GM18868 (cell line): ENCODE data around the gene ALAS1.
"Not testable (repeated sequence)": the region's sequence is repeated elsewhere in the genome, so short reads cannot be mapped to it uniquely, and the experiment has no call there.

Experiments
- ATAC-seq: cut with Tn5 transposase; IDR thresholded peaks from one replicate; pipeline ENCODE4 v1.9.1; 2021; ENCODE audit warnings: mild to moderate bottlenecking, moderate library complexity; ENCODE audit not compliant: unreplicated experiment

The ALAS1 gene

GRCh38 chr3:52176951-52177700 is 20.8 kb upstream of the ALAS1 start:
- ATAC-seq, result no peak

- no peak for ATAC-seq
Observed at GRCh38 chr3:52177701-52178042, 20.3 kb upstream of the ALAS1 start.

GRCh38 chr3:52178126-52178525 is 19.8 kb upstream of the ALAS1 start:
- ATAC-seq, result not testable (repeated sequence)

GRCh38 chr3:52178537-52178936 is 19.4 kb upstream of the ALAS1 start:
- no peak for ATAC-seq

GRCh38 chr3:52181543-52181942 is 16.4 kb upstream of the ALAS1 start:
- no peak for ATAC-seq

- ATAC-seq, result no peak
Observed at GRCh38 chr3:52182196-52182595, 15.8 kb upstream of the ALAS1 start.

- ATAC-seq, result no peak
Observed at GRCh38 chr3:52182691-52183090, 15.3 kb upstream of the ALAS1 start.

- ATAC-seq, result no peak
Observed at GRCh38 chr3:52183786-52184445, 14.0 kb upstream of the ALAS1 start.

- no peak for ATAC-seq
Observed at GRCh38 chr3:52184690-52185089, 13.3 kb upstream of the ALAS1 start.

- no peak for ATAC-seq
Observed at GRCh38 chr3:52185311-52185710, 12.6 kb upstream of the ALAS1 start.

- ATAC-seq, result no peak
Observed at GRCh38 chr3:52185837-52186236, 12.1 kb upstream of the ALAS1 start.

- no peak for ATAC-seq
Observed at GRCh38 chr3:52186729-52187128, 11.2 kb upstream of the ALAS1 start.

- ATAC-seq, result no peak
Observed at GRCh38 chr3:52188556-52188955, 9.4 kb upstream of the ALAS1 start.

- ATAC-seq, result no peak
Observed at GRCh38 chr3:52190294-52191074, 7.5 kb upstream of the ALAS1 start.

- no peak for ATAC-seq
Observed at GRCh38 chr3:52191663-52192062, 6.3 kb upstream of the ALAS1 start.

GRCh38 chr3:52193065-52193464 is 4.9 kb upstream of the ALAS1 start:
- ATAC-seq, result no peak

- no peak for ATAC-seq
Observed at GRCh38 chr3:52194485-52195290, 3.3 kb upstream of the ALAS1 start.

- no peak for ATAC-seq
Observed at GRCh38 chr3:52195291-52195597, 2.7 kb upstream of the ALAS1 start.

GRCh38 chr3:52195823-52196331 is 2.1 kb upstream of the ALAS1 start:
- no peak for ATAC-seq

- no peak for ATAC-seq
Observed at GRCh38 chr3:52196977-52197376, 983 bp upstream of the ALAS1 start.

- peak; percentile 23 for ATAC-seq
Observed at GRCh38 chr3:52197499-52197841, 490 bp upstream of the ALAS1 start.
